ENCODE measurements around the gene IFNL2. TPM values are rescaled to one million over a fixed set of nuclear protein-coding genes. Genes with fewer than 3 reads are reported as not detected.
"Not testable (repeated sequence)": the region's sequence is repeated elsewhere in the genome, so short reads cannot be mapped to it uniquely, and the experiment has no call there.

The IFNL2 gene
- not detected in 2 replicates for total RNA-seq

DNA sequence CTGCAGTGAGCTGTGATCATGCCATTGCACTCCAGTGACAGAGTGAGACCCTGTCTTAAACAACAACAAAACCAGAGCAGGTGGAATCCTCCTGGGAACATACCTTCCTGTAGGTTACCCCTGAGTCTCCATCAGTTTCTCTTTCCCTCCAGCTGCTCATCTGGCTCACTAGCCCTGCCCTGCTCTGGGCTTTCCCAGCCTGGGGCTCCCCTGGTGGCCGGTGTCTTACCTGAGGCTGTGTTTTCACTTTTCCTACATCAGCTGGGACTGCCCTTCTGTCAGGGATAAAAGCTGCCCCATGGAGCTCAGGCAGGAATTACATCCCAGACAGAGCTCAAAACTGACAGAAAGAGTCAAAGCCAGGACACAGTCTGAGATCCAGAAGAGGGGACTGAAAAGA, at the start of gene IFNL2:
TSS of gene IFNL2 (plus strand) at position 312 of the 400 bp plus-strand sequence. CDS start 173 bp downstream, outside the sequence.
- not testable (repeated sequence) for H3K79me2 ChIP-seq (ENCODE audit: insufficient read depth, low read length); H2AFZ ChIP-seq (ENCODE audit: low read length); H3K36me3 ChIP-seq (ENCODE audit: insufficient read depth, low read length); H3K4me3 ChIP-seq (ENCODE audit: insufficient read depth, low read length); H4K20me1 ChIP-seq (ENCODE audit: insufficient read depth, low read length); DNase-seq (ENCODE audit: insufficient read length, low spot score, missing footprints); H3K4me1 ChIP-seq (ENCODE audit: insufficient read depth, low read length); H3K4me2 ChIP-seq (ENCODE audit: insufficient read depth, low read length); H3K27ac ChIP-seq (ENCODE audit: low read depth, low read length); H3K9me3 ChIP-seq (ENCODE audit: low read depth, low read length)
- peaks cover 36% of the 10 kb centered on the region for H3K27me3 ChIP-seq (ENCODE audit: insufficient read depth, low read length)

DNA sequence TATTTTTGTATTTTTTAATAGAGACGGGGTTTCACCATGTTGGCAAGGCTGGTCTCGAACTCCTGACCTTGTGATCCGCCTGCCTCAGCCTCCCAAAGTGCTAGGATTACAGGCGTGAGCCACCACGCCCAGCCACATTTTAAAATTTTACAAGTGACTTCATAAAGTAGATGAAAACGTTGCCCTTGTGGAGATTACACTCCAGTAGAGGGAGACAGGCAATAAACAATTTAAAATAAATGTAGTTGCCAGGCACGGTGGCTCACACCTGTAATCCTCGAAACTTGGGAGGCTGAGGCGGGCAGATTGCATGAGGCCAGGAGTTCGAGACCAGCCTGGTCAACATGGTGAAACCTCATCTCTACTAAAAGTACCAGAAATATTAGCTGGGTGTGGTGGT, 49.1 kb upstream of the IFNL2 start:
- H3K9me3 ChIP-seq (ENCODE audit: low read depth, low read length); DNase-seq (ENCODE audit: insufficient read length, low spot score, missing footprints); H3K4me3 ChIP-seq (ENCODE audit: insufficient read depth, low read length); H3K79me2 ChIP-seq (ENCODE audit: insufficient read depth, low read length); H3K36me3 ChIP-seq (ENCODE audit: insufficient read depth, low read length); H4K20me1 ChIP-seq (ENCODE audit: insufficient read depth, low read length); H2AFZ ChIP-seq (ENCODE audit: low read length); H3K27ac ChIP-seq (ENCODE audit: low read depth, low read length); H3K4me1 ChIP-seq (ENCODE audit: insufficient read depth, low read length); H3K4me2 ChIP-seq (ENCODE audit: insufficient read depth, low read length); H3K27me3 ChIP-seq (ENCODE audit: insufficient read depth, low read length): not testable (repeated sequence)

DNA sequence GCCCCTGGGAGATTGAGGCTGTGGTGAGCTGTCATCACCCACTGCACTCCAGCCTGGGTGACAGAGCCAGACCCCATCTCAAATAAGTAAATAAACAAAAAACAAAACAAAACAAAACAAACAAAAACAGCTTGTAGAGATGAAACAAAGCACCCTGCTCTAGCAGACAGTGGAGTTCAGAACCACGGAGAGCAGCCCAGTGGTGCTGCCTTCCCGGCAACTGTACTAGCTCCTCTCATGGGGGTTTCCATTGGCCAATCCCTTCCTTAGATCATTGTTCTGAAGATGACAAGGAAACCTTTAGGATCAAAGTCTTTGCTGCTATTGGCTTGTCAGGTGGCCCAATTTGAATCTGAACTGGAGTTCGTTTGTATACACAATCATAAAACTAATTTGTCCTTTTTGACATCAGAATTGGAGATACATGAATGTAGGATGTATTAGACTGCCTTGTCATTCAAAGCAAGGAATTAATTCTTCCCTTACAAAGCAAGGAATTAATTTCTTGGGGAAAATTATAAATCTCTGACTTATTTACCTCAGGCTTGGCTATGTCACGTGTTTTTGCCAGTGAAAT, 44.4 kb upstream of the IFNL2 start:
- TF ChIP-seq, protein P1, sequence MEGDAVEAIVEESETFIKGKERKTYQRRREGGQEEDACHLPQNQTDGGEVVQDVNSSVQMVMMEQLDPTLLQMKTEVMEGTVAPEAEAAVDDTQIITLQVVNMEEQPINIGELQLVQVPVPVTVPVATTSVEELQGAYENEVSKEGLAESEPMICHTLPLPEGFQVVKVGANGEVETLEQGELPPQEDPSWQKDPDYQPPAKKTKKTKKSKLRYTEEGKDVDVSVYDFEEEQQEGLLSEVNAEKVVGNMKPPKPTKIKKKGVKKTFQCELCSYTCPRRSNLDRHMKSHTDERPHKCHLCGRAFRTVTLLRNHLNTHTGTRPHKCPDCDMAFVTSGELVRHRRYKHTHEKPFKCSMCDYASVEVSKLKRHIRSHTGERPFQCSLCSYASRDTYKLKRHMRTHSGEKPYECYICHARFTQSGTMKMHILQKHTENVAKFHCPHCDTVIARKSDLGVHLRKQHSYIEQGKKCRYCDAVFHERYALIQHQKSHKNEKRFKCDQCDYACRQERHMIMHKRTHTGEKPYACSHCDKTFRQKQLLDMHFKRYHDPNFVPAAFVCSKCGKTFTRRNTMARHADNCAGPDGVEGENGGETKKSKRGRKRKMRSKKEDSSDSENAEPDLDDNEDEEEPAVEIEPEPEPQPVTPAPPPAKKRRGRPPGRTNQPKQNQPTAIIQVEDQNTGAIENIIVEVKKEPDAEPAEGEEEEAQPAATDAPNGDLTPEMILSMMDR (IDR thresholded peaks at IDR 0.05; ENCODE audit: extremely low read depth, low read depth, low read length), result no peak
- no peak overlapping the region for H3K4me2 ChIP-seq (ENCODE audit: insufficient read depth, low read length)
- DNase-seq (ENCODE audit: insufficient read length, low spot score, missing footprints), result peak; percentile 71

DNA sequence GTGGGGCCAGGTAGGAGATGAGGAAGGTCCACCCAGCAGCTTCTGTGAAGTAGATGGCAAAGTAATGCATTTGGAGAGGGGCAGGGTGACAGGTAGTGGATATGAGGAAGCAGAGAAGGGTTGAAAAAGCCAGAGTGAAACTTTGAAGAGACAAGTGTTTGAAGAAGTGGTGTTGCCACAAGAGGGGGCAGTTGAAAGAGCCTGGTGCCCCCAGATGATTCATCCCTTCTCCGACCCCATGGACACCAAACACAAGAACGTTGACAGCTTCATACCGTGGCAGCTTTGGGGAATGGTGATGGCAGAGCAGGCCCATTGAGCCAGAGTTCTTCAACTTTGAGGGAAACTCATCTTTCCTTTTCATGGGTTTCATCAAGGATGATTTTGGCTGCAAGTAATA, 43.3 kb upstream of the IFNL2 start:
- DNase-seq (ENCODE audit: insufficient read length, low spot score, missing footprints), result no peak
- Histone ChIP-seq H2AFZ (ENCODE audit: low read length) (no peak overlapping the region), H4K20me1 (ENCODE audit: insufficient read depth, low read length) (no peaks in the 10 kb centered on the region), H3K4me1 (ENCODE audit: insufficient read depth, low read length) (no peaks in the 10 kb centered on the region), H3K27me3 (ENCODE audit: insufficient read depth, low read length) (peaks cover 9% of the 10 kb centered on the region), H3K36me3 (ENCODE audit: insufficient read depth, low read length) (no peaks in the 10 kb centered on the region), H3K9me3 (ENCODE audit: low read depth, low read length) (no peaks in the 10 kb centered on the region), H3K4me3 (ENCODE audit: insufficient read depth, low read length) (no peak overlapping the region), H3K27ac (ENCODE audit: low read depth, low read length) (no peak overlapping the region), H3K79me2 (ENCODE audit: insufficient read depth, low read length) (no peaks in the 10 kb centered on the region), H3K4me2 (ENCODE audit: insufficient read depth, low read length) (no peak overlapping the region)
- TF ChIP-seq, protein P1 (IDR thresholded peaks at IDR 0.05; ENCODE audit: extremely low read depth, low read depth, low read length), result no peak

More for the DNA sequence above, 44.4 kb upstream of the IFNL2 start:
- Histone ChIP-seq H3K27me3 (ENCODE audit: insufficient read depth, low read length) (peaks cover 10% of the 10 kb centered on the region), H3K79me2 (ENCODE audit: insufficient read depth, low read length) (no peaks in the 10 kb centered on the region), H3K4me1 (ENCODE audit: insufficient read depth, low read length) (no peaks in the 10 kb centered on the region), H3K27ac (ENCODE audit: low read depth, low read length) (no peak overlapping the region), H2AFZ (ENCODE audit: low read length) (no peak overlapping the region), H4K20me1 (ENCODE audit: insufficient read depth, low read length) (no peaks in the 10 kb centered on the region), H3K4me3 (ENCODE audit: insufficient read depth, low read length) (no peak overlapping the region), H3K9me3 (ENCODE audit: low read depth, low read length) (no peaks in the 10 kb centered on the region), H3K36me3 (ENCODE audit: insufficient read depth, low read length) (no peaks in the 10 kb centered on the region)

DNA sequence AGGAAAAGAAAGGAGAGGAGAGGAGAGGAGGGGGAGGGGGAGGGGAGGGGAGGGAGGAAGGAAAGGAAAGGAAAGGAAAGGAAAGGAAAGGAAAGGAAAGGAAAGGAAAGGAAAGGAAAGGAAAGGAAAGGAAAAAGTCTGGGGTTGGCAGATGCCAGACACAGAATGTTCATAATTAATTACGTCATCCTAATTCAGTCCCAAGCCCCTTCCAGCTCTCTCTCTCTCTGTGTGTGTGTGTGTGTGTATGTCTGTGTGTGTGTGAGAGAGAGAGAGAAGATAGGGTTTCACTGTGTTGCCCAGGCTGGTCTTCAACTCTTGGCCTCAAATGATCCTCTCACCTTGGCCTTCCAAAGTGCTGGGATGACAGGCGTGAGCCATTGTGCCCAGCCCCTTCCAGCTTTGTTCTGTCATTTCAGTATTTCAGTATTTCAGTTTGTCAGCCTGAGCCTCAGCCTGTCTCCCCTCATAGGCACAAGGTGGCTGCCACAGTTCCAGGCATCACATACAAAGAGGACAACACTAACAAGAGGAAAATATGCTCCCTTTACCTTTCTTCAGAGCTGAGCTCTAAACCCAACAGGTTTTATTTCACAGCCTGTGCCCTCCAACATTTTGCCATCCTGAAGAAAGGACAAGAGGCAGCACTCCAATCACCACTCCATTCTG, 38.0 kb upstream of the IFNL2 start:
- Histone ChIP-seq H3K79me2 (ENCODE audit: insufficient read depth, low read length) (no peaks in the 10 kb centered on the region), H3K36me3 (ENCODE audit: insufficient read depth, low read length) (no peaks in the 10 kb centered on the region), H3K9me3 (ENCODE audit: low read depth, low read length) (no peaks in the 10 kb centered on the region), H3K27me3 (ENCODE audit: insufficient read depth, low read length) (peaks cover 7% of the 10 kb centered on the region), H3K4me2 (ENCODE audit: insufficient read depth, low read length) (no peak overlapping the region), H3K4me3 (ENCODE audit: insufficient read depth, low read length) (no peak overlapping the region), H2AFZ (ENCODE audit: low read length) (no peak overlapping the region), H3K4me1 (ENCODE audit: insufficient read depth, low read length) (no peaks in the 10 kb centered on the region), H4K20me1 (ENCODE audit: insufficient read depth, low read length) (no peaks in the 10 kb centered on the region), H3K27ac (ENCODE audit: low read depth, low read length) (no peak overlapping the region)
- no peak for DNase-seq (ENCODE audit: insufficient read length, low spot score, missing footprints)
- TF ChIP-seq, protein P1 (IDR thresholded peaks at IDR 0.05; ENCODE audit: extremely low read depth, low read depth, low read length), result no peak

Data from osteoblast (primary cell).